ENCODE measurements around the gene ZNG1A. TPM values are rescaled to one million over a fixed set of nuclear protein-coding genes. Genes with fewer than 3 reads are reported as not detected.
"Not testable (repeated sequence)": the region's sequence is repeated elsewhere in the genome, so short reads cannot be mapped to it uniquely, and the experiment has no call there.

Gene ZNG1A
- total RNA-seq (10 to 100 TPM; 37.5 to 51.4 TPM), polyA plus RNA-seq (ENCODE audit: insufficient read length in 2 of 2) (10 to 100 TPM; 38.9 to 45.1 TPM)
- long read RNA-seq, donor 1, transcript CBWD1-206 (3 exons, 1,731 nt): major isoform, 15 of 45 reads
- long read RNA-seq, donor 1, transcript CBWD1-205 (4 exons, 1,807 nt): minor isoform, 5 of 45 reads
- long read RNA-seq, donor 1, transcript CBWD1-202 (15 exons, 1,706 nt): minor isoform, 7 of 45 reads
- long read RNA-seq, donor 1, partial matches to known transcripts: 15 of 45 reads
- long read RNA-seq, donor 1, other reads (novel, unspliced or antisense): 0 of 45 reads
- long read RNA-seq, donor 2, partial matches to known transcripts: 0 of 5 reads
- long read RNA-seq, donor 2, other reads (novel, unspliced or antisense): 0 of 5 reads
- long read RNA-seq, donor 3, partial matches to known transcripts: 6 of 11 reads
- long read RNA-seq, donor 3, other reads (novel, unspliced or antisense): 0 of 11 reads
- long read RNA-seq, donor 4, transcript CBWD1-202 (15 exons, 1,706 nt): major isoform, 9 of 36 reads
- long read RNA-seq, donor 4, transcript CBWD1-206 (3 exons, 1,731 nt): minor isoform, 6 of 36 reads
- long read RNA-seq, donor 4, partial matches to known transcripts: 11 of 36 reads
- long read RNA-seq, donor 4, other reads (novel, unspliced or antisense): 0 of 36 reads

DNA sequence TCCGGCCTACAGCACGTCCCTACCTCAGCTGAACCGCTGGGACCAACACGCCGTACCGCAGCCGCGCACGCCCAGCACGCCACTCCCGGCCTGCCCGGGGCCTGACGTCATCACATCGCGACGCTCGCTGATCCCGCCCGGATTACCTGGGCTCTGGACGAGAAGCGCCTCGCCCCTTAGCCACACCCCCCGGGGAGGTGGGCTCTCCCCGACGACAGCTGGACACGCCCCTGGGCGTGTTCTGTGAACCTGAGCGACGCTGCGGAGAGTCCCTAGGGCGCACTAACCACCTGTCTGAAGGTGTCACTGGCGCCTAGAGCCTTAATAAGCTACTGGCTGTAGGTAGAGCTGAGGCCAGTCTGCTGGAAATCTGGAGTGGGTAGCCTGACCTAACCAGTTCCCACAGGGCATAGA is at the start of gene ZNG1A:
Gene ZNG1A, minus strand, starts transcription at position 87 of the 414 bp plus-strand sequence. CDS start 87 bp downstream, outside the sequence.
- H3K36me3 ChIP-seq (ENCODE audit: control insufficient read depth, insufficient read depth, low read length); H3K4me1 ChIP-seq (ENCODE audit: control insufficient read depth, insufficient read depth, low read length); H3K27me3 ChIP-seq (ENCODE audit: control insufficient read depth, insufficient read depth, low read length); H3K9me3 ChIP-seq (ENCODE audit: control insufficient read depth, insufficient read depth, low read length); H3K27ac ChIP-seq (ENCODE audit: low read depth, low read length): not testable (repeated sequence)
- peak within 1 kb of the TSS; percentile 53 for H3K4me3 ChIP-seq (ENCODE audit: low read depth, low read length)
- WGBS (ENCODE audit: insufficient coverage): 0% methylated on average over 8 of the region's 32 CpGs
- peak in 2 of 6 donors; percentile 54 to 90 for DNase-seq (ENCODE audit: low read depth in 4 of 6, low spot score in 6 of 6)

- H3K27ac ChIP-seq (ENCODE audit: low read depth, low read length): no peak overlapping the region
- no peaks in the 10 kb centered on the region for H3K36me3 ChIP-seq (ENCODE audit: control insufficient read depth, insufficient read depth, low read length)
- H3K4me3 ChIP-seq (ENCODE audit: low read depth, low read length): no peak overlapping the region
- DNase-seq (ENCODE audit: low read depth in 4 of 6, low spot score in 6 of 6): no peak
- WGBS (ENCODE audit: insufficient coverage): 81% methylated on average over 2 of the region's 3 CpGs
- no peaks in the 10 kb centered on the region for H3K4me1 ChIP-seq (ENCODE audit: control insufficient read depth, insufficient read depth, low read length)
- no peaks in the 10 kb centered on the region for H3K9me3 ChIP-seq (ENCODE audit: control insufficient read depth, insufficient read depth, low read length)
- H3K27me3 ChIP-seq (ENCODE audit: control insufficient read depth, insufficient read depth, low read length): no peaks in the 10 kb centered on the region
These were observed 49.0 kb upstream of the ZNG1A start for GRCh38 chr9:227860-228259.

DNA sequence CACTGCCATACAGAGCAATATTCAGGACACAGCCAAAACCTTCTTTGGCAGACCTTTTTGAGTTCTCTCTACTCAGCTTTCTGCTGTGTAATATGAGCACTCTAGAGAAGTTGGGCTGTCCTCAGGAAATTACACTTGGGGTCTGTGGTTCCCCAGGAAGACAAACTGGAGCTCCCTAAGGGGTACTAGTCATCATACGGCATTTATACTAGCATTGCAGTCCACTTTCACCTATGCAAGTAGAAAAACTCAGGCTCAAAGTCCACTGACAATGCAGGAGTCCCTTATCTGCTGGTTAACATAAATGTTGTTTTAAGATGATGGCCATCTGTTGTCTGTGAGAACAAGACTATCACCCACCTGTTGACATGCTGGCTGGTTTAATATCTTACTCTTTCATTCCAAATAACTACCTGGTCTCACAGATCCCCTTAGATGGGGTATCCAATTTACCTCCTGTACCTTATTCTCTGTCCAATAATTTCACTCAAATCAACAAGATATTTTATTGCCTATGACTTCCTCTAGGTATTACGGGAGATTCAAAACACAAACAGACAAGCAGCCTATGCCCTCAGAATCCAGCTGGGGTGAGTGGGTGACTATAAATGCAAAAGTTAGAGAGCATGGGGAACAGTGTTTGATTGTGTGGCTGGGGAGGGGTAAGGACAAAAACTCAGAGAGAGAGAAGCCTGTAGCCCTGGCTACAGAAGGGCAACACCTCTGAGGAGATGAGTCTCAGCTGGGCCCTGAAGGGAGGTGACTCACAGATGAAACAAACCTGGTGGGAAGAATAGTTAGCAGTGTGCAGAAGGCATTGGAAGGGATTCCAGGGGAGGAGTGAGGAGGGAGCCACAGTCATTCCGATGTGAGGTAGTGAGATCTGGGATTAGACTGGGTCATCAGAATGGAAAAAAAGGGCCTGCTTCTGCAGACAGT is 46.0 kb upstream of the ZNG1A start:
- Histone ChIP-seq H3K4me1 (ENCODE audit: control insufficient read depth, insufficient read depth, low read length) (no peaks in the 10 kb centered on the region), H3K4me3 (ENCODE audit: low read depth, low read length) (no peak overlapping the region), H3K9me3 (ENCODE audit: control insufficient read depth, insufficient read depth, low read length) (no peaks in the 10 kb centered on the region), H3K36me3 (ENCODE audit: control insufficient read depth, insufficient read depth, low read length) (no peaks in the 10 kb centered on the region), H3K27ac (ENCODE audit: low read depth, low read length) (no peak overlapping the region), H3K27me3 (ENCODE audit: control insufficient read depth, insufficient read depth, low read length) (no peaks in the 10 kb centered on the region)
- DNase-seq (ENCODE audit: low read depth in 4 of 6, low spot score in 6 of 6): no peak
- no CpG with 5 or more reads among the region's 3 CpGs for WGBS (ENCODE audit: insufficient coverage)

DNA sequence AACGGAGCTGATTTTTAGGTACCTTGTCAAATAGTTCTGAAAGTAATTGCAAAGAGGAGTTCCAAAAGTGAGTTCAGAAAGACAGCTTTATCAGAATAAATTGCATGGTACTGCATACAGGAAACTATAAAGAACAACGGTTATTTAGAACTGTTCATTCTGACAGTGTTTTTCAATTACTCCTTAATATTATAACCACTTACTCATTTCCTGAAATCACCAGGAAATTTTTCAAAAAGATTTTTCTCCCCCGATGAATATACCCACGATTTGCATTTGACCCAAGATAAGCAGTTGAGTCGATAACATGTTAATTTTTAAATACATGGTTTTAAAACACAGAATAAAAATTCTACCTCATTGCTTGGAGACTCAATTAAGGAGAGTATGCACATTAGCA is 45.2 kb upstream of the ZNG1A start:
- Histone ChIP-seq H3K27ac (ENCODE audit: low read depth, low read length) (no peak overlapping the region), H3K4me1 (ENCODE audit: control insufficient read depth, insufficient read depth, low read length) (no peaks in the 10 kb centered on the region), H3K4me3 (ENCODE audit: low read depth, low read length) (no peak overlapping the region), H3K27me3 (ENCODE audit: control insufficient read depth, insufficient read depth, low read length) (no peaks in the 10 kb centered on the region), H3K9me3 (ENCODE audit: control insufficient read depth, insufficient read depth, low read length) (no peaks in the 10 kb centered on the region), H3K36me3 (ENCODE audit: control insufficient read depth, insufficient read depth, low read length) (no peaks in the 10 kb centered on the region)
- no CpG with 5 or more reads among the region's 5 CpGs for WGBS (ENCODE audit: insufficient coverage)
- DNase-seq (ENCODE audit: low read depth in 4 of 6, low spot score in 6 of 6): no peak

DNA sequence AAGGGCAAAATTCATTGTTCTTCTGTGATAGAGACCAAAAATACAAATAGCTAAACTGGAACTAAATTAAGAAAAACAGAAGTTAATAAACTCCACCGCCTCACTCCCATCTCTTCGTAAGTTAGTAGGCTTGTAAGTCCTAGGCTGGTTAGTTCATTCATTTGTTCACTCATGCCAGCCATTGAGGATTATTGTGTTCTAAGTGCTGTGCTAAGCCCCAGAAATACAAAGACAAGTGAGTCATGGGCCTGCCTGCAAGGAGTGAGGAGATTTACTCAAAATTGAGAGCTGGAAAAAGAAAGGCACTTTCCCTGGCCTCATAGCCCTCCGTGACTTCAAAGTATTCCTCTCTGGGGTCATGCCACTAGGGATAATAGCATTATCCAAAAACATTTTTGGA is 44.3 kb upstream of the ZNG1A start:
- no peaks in the 10 kb centered on the region for H3K4me1 ChIP-seq (ENCODE audit: control insufficient read depth, insufficient read depth, low read length)
- no CpG with 5 or more reads among the region's 3 CpGs for WGBS (ENCODE audit: insufficient coverage)
- no peak overlapping the region for H3K4me3 ChIP-seq (ENCODE audit: low read depth, low read length)

GRCh38 chr9:221989-222776 is 43.3 kb upstream of the ZNG1A start:
- Histone ChIP-seq H3K27ac (ENCODE audit: low read depth, low read length) (no peak overlapping the region), H3K9me3 (ENCODE audit: control insufficient read depth, insufficient read depth, low read length) (no peaks in the 10 kb centered on the region), H3K36me3 (ENCODE audit: control insufficient read depth, insufficient read depth, low read length) (no peaks in the 10 kb centered on the region), H3K4me3 (ENCODE audit: low read depth, low read length) (no peak overlapping the region), H3K27me3 (ENCODE audit: control insufficient read depth, insufficient read depth, low read length) (no peaks in the 10 kb centered on the region), H3K4me1 (ENCODE audit: control insufficient read depth, insufficient read depth, low read length) (no peaks in the 10 kb centered on the region)
- no peak for DNase-seq (ENCODE audit: low read depth in 4 of 6, low spot score in 6 of 6)
- 61% methylated on average over 2 of the region's 6 CpGs for WGBS (ENCODE audit: insufficient coverage)

More for the DNA sequence above, 44.3 kb upstream of the ZNG1A start:
- no peak overlapping the region for H3K27ac ChIP-seq (ENCODE audit: low read depth, low read length)
- no peaks in the 10 kb centered on the region for H3K36me3 ChIP-seq (ENCODE audit: control insufficient read depth, insufficient read depth, low read length)
- H3K9me3 ChIP-seq (ENCODE audit: control insufficient read depth, insufficient read depth, low read length): no peaks in the 10 kb centered on the region
- no peak for DNase-seq (ENCODE audit: low read depth in 4 of 6, low spot score in 6 of 6)
- no peaks in the 10 kb centered on the region for H3K27me3 ChIP-seq (ENCODE audit: control insufficient read depth, insufficient read depth, low read length)

DNA sequence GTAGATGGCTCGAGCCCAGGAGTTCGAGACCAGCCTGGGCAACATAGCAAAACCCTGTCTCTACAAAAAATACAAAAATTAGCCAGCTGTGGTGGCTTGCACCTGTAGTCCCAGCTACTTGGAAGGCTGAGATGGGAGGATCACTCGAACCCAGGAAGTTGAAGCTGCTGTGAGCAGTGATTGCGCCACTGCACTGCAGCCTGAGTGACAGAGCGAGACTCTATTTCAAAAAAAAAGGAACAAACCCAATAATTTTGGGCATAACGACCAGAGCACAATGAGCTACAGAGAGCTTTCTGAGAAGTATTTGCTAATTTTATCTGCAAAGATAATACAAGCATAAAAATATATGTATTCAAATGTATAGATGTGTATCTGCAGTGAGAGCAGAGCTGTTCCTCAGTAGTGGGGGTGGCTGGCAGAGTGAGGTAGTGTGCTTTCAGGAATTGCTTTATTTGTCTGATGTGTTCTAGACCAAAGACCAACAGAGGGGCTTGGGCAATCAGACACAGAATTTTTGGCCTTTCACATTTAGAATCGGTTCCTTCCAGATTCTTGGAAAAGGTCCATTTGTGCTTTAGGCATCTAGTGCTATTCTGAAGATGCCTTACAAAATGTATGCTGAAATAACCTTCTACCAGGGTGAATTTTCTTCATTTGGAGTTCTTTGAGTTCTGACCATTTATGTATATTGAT is 41.0 kb upstream of the ZNG1A start:
- DNase-seq (ENCODE audit: low read depth in 4 of 6, low spot score in 6 of 6): no peak
- no peak overlapping the region for H3K27ac ChIP-seq (ENCODE audit: low read depth, low read length)
- H3K4me1 ChIP-seq (ENCODE audit: control insufficient read depth, insufficient read depth, low read length): peaks cover 4% of the 10 kb centered on the region
- 83% methylated on average over 3 of the region's 7 CpGs for WGBS (ENCODE audit: insufficient coverage)
- no peaks in the 10 kb centered on the region for H3K36me3 ChIP-seq (ENCODE audit: control insufficient read depth, insufficient read depth, low read length)
- no peaks in the 10 kb centered on the region for H3K9me3 ChIP-seq (ENCODE audit: control insufficient read depth, insufficient read depth, low read length)
- peaks cover 17% of the 10 kb centered on the region for H3K27me3 ChIP-seq (ENCODE audit: control insufficient read depth, insufficient read depth, low read length)
- H3K4me3 ChIP-seq (ENCODE audit: low read depth, low read length): no peak overlapping the region

- not testable (repeated sequence) for DNase-seq (ENCODE audit: low read depth in 4 of 6, low spot score in 6 of 6); H3K27ac ChIP-seq (ENCODE audit: low read depth, low read length); H3K4me1 ChIP-seq (ENCODE audit: control insufficient read depth, insufficient read depth, low read length); H3K4me3 ChIP-seq (ENCODE audit: low read depth, low read length); H3K9me3 ChIP-seq (ENCODE audit: control insufficient read depth, insufficient read depth, low read length); H3K36me3 ChIP-seq (ENCODE audit: control insufficient read depth, insufficient read depth, low read length)
- WGBS (ENCODE audit: insufficient coverage): no CpG with 5 or more reads among the region's 7 CpGs
- peaks cover 24% of the 10 kb centered on the region for H3K27me3 ChIP-seq (ENCODE audit: control insufficient read depth, insufficient read depth, low read length)
These were observed 40.2 kb upstream of the ZNG1A start for GRCh38 chr9:219036-219435.
